Lower leg skin (tissue), 4 donors: ENCODE results near the gene GRM7. TPM values are rescaled to one million over a fixed set of nuclear protein-coding genes. Genes with fewer than 3 reads are reported as not detected.

Experiments
- DNase-seq, 2 donors: peaks; one replicate each; pipeline ENCODE4 v3.0.0-alpha.2; 2019; ENCODE audit warnings: low spot score in 2 of 2
- H3K4me3 ChIP-seq: fragments of 200-600 bp; sonication (generic); 2 replicates; pipeline ENCODE4 v1.5.1; 2017; ENCODE audit warnings: mild to moderate bottlenecking, low read depth; ENCODE audit not compliant: poor library complexity, severe bottlenecking
- POLR2A ChIP-seq, 2 donors: fragments of 450-650 bp; IDR thresholded peaks; one replicate each; pipeline ENCODE4 v1.6.1; 2016 to 2017; ENCODE audit warnings: antibody characterized with exemption in 2 of 2, mild to moderate bottlenecking in 1 of 2, moderate library complexity in 1 of 2
- WGBS, 2 donors: methylation state at CpG; one replicate each; pipeline ENCODE4 v1.1.5; 2018; 5-methylcytosine and 5-hydroxymethylcytosine counted together
- intact Hi-C: fragments of 100-400 bp; cut with DNase I; formaldehyde crosslinking; loops from one replicate; pipeline ENCODE4 v1.15.0; 2023; ENCODE audit warnings: low total_unique reads
- total RNA-seq, 4 donors: library from RNA; depleted of rRNA; stranded (reverse); fragments of >200 nt; gene quantifications; one replicate each; pipeline ENCODE4 v1.1.0, GENCODE V29; 2016
- TF ChIP-seq, protein P1 (sequence below), 3 donors: fragments of 450-650 bp; IDR thresholded peaks; one replicate each; pipeline ENCODE4 v1.5.1; 2016; ENCODE audit warnings: antibody characterized with exemption in 3 of 3, mild to moderate bottlenecking in 3 of 3, moderate library complexity in 2 of 3

Gene GRM7
- total RNA-seq, 4 donors from 2014 or later: 0.32 TPM; not detected in 3

DNA sequence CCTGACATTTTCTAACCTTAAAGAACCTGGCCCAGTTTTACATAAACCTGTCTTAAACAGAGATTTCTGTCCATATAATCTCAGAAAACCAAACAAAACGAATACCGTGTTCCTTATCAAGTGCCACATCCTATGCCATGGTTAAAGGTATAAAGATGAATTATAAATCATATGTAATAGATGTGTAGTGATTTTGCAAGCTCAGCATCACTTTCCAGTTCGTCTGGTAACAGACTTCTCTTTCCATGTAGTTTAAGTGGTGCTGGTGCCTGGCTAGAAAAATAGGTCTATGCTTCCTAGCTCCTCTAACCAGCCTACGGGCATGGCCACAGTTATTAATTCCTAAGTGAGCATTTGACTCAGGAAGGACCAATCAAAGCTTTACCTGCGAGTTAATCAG, 3.4 kb upstream of the GRM7 start:
- TF ChIP-seq, protein P1, sequence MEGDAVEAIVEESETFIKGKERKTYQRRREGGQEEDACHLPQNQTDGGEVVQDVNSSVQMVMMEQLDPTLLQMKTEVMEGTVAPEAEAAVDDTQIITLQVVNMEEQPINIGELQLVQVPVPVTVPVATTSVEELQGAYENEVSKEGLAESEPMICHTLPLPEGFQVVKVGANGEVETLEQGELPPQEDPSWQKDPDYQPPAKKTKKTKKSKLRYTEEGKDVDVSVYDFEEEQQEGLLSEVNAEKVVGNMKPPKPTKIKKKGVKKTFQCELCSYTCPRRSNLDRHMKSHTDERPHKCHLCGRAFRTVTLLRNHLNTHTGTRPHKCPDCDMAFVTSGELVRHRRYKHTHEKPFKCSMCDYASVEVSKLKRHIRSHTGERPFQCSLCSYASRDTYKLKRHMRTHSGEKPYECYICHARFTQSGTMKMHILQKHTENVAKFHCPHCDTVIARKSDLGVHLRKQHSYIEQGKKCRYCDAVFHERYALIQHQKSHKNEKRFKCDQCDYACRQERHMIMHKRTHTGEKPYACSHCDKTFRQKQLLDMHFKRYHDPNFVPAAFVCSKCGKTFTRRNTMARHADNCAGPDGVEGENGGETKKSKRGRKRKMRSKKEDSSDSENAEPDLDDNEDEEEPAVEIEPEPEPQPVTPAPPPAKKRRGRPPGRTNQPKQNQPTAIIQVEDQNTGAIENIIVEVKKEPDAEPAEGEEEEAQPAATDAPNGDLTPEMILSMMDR (IDR thresholded peaks at IDR 0.05): no peak
- TF ChIP-seq POLR2A (IDR thresholded peaks at IDR 0.05): no peak

DNA sequence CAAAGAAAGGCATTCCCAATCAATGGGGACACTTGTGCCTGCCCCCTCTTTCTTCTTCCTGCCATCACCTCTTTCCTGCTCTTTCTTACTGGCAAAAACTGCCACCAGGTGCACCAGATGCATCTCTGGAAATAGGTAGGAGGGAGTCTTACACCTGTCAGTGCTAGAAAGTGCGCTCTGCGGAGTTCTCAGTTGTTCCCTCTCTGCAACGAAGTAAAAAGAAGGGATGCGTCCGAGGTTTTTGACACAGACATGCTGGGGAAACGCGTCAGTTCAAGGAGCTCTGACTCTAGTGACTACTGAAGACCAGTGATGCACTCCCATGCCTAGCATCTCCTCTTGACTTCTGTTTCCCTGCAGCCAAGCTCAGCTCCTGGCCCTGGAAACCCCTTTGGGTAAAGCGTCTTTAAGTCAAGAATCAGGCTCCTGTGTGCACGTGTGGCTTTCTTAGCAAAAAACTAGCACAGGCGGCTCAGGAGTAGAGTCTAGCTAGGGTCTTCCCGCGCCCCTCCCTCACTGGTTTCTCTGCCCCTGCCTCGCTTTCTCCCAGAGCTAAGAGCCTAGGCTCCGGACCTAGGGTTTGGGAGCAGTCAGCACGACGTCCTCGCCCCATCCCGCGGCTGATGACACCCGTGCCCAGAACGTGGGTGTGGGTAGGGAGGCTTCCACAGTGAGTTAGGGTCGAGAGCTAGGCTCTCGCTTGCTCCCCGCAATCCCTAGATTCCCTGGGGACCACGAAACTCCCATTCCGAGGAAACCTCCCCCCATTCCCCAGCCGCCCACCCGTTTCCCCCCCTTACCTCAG, 564 bp upstream of the GRM7 start:
- WGBS, 2 donors: 4 to 6% methylated on average over 22 to 28 of the region's 28 CpGs
- intact Hi-C loops: no loop called here
- no peak overlapping the region for H3K4me3 ChIP-seq

More for the DNA sequence above, 3.4 kb upstream of the GRM7 start:
- no peak for DNase-seq
- intact Hi-C loops: no loop called here
- no peak overlapping the region for H3K4me3 ChIP-seq
- 68% methylated on average over 5 of the region's 5 CpGs for WGBS, 2 donors

DNA sequence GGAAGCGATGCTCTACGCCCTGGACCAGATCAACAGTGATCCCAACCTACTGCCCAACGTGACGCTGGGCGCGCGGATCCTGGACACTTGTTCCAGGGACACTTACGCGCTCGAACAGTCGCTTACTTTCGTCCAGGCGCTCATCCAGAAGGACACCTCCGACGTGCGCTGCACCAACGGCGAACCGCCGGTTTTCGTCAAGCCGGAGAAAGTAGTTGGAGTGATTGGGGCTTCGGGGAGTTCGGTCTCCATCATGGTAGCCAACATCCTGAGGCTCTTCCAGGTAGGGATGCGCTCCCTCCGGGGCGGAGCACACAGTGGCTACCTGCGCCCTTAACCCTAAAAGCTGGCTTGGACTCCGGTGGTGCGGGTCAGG, 698 bp downstream of the GRM7 start:
- H3K4me3 ChIP-seq: no peak overlapping the region
- intact Hi-C loops: no loop called here
- no peak for TF ChIP-seq POLR2A (IDR thresholded peaks at IDR 0.05)
- TF ChIP-seq, protein P1 (IDR thresholded peaks at IDR 0.05): no peak
- 2 to 4% methylated on average over 28 to 30 of the region's 30 CpGs for WGBS, 2 donors
- no peak for DNase-seq

More for the DNA sequence above, 564 bp upstream of the GRM7 start:
- TF ChIP-seq POLR2A (IDR thresholded peaks at IDR 0.05): no peak
- TF ChIP-seq, protein P1 (IDR thresholded peaks at IDR 0.05): no peak
- no peak for DNase-seq

DNA sequence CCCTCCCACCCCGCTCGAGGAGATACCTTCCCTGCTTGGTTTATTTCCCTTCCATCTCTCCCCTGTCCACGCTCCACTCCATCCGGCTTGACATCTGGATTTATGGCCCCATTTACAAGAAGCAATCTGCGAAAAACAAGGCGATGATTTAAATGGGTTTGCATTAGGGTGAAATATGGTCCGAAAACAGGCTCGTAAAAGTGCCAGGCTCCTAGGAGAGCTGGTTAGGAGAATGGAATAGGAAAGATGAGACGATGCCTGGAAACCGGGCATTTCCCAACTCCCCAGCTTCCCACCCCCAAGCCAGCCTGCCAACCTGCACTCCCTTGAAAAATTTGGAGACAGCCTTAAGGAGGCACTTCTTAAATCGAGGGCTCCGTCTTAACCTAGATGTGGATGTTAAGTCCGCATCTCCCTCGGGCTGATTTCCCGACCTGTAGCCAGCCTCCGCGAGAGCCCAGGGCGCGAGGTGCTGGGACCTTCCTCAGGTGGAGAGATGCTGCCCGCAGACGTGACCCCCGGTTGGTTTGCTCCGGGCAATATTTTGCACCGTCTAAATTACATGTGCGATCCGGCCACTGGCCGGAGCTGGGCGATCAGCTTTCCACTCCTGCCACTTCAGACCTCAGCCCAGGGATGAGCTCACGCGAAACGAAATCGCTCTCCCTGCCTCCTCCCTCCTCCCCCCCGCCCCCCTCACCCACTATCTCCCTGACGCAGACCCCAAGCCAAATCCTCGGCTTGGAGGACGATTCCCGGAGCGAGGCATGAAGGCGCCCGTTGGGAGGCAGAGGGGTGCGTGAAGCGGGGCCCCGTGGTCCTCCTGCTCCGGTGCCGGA, 1.3 kb downstream of the GRM7 start:
- intact Hi-C loops: no loop called here
- WGBS, 2 donors: 2 to 3% methylated on average over 35 to 41 of the region's 45 CpGs
- TF ChIP-seq, protein P1 (IDR thresholded peaks at IDR 0.05): no peak
- TF ChIP-seq POLR2A (IDR thresholded peaks at IDR 0.05): no peak
- no peak overlapping the region for H3K4me3 ChIP-seq
- DNase-seq: no peak

DNA sequence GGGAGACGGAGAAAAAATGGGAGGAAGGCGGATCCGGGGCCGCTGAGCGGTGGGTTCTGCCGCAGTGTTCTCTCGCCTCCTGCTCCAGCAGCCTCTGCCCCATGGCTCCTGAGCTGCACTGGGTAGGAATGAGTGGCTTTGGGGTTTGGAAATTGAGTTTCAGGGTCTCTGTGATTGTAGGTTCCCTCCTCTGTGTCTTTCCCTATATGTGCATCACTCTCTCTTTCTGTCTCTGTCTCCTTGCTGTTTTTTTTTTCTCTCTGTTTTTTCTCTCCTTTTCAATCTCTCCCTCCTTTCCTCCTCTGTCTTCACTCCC, 1.9 kb downstream of the GRM7 start:
- H3K4me3 ChIP-seq: no peak overlapping the region
- DNase-seq: no peak
- WGBS, 2 donors: 0 to 4% methylated on average over 6 to 7 of the region's 7 CpGs

DNA sequence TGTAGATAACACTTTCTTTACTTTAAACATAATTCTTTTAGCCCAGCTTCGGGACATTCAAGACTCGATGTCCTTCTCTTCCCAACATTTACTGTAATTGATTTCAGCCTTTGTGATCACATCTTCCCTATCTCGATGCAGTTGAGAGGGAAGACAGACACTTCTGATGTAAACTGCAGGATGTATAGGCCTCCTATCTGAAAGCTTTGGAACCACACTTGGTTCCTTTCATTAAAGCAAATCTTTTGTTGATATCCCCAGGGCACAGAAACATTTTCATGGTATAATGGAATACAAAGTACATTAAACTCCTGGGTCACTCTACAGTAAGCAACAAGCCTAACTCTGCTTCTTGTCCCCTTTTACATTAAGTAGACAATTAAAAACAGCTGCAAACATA, 6.4 kb downstream of the GRM7 start:
- no peak for DNase-seq
- intact Hi-C loops: no loop called here
- TF ChIP-seq, protein P1 (IDR thresholded peaks at IDR 0.05): no peak
- TF ChIP-seq POLR2A (IDR thresholded peaks at IDR 0.05): no peak
- H3K4me3 ChIP-seq: no peak overlapping the region
- 62 to 71% methylated on average over 3 of the region's 3 CpGs for WGBS, 2 donors

More for the DNA sequence above, 1.9 kb downstream of the GRM7 start:
- intact Hi-C loops: no loop called here
- no peak for TF ChIP-seq POLR2A (IDR thresholded peaks at IDR 0.05)
